BJ (cell line): ENCODE measurements around the gene SPATA6L. TPM values are rescaled to one million over a fixed set of nuclear protein-coding genes. Genes with fewer than 3 reads are reported as not detected.
"Not testable (repeated sequence)": the region's sequence is repeated elsewhere in the genome, so short reads cannot be mapped to it uniquely, and the experiment has no call there.

ENCODE experiments used
- CTCF ChIA-PET: fragments of 350-600 bp; formaldehyde crosslinking; extraction: SDS; loops from one replicate; lab custom pipeline; 2021; ENCODE audit warnings: antibody characterized with exemption, inconsistent platforms; lab: Yijun Ruan, JAX
- POLR2A ChIA-PET: fragments of 300-600 bp; sonication (Branson Sonifier 250); formaldehyde crosslinking; extraction: SDS; loops from one replicate; lab custom pipeline; 2021; ENCODE audit warnings: antibody characterized with exemption; lab: Charles Lee
- DNase-seq: peaks from one replicate; pipeline ENCODE4 v3.0.0-alpha.2; 2011; ENCODE audit warnings: low read depth
- H3K27me3 ChIP-seq: 2 replicates; pipeline ENCODE4 v1.6.0; 2011; ENCODE audit warnings: low read length; ENCODE audit not compliant: control insufficient read depth, insufficient read depth
- H3K36me3 ChIP-seq: 2 replicates; pipeline ENCODE4 v1.5.1; 2011; ENCODE audit warnings: low read length; ENCODE audit not compliant: control insufficient read depth, insufficient read depth
- H3K4me3 ChIP-seq: 2 replicates; pipeline ENCODE4 v1.5.1; 2011; ENCODE audit warnings: low read depth, mild to moderate bottlenecking, control low read depth, low read length
- polyA plus RNA-seq: library from polyadenylated mRNA; depleted of rRNA; stranded (reverse); fragments of >200 nt; gene quantifications from 2 replicates; pipeline ENCODE4 v1.2.3, GENCODE V29; 2011
- TF ChIP-seq, protein P1 (sequence below): IDR thresholded peaks from 2 replicates; pipeline ENCODE4 v1.5.1; 2011; ENCODE audit warnings: low read depth, mild to moderate bottlenecking, control low read depth, inconsistent platforms, low read length, moderate library complexity; ENCODE audit not compliant: insufficient read depth

The SPATA6L gene
- polyA plus RNA-seq, 1 experiment = 0.43 TPM

DNA sequence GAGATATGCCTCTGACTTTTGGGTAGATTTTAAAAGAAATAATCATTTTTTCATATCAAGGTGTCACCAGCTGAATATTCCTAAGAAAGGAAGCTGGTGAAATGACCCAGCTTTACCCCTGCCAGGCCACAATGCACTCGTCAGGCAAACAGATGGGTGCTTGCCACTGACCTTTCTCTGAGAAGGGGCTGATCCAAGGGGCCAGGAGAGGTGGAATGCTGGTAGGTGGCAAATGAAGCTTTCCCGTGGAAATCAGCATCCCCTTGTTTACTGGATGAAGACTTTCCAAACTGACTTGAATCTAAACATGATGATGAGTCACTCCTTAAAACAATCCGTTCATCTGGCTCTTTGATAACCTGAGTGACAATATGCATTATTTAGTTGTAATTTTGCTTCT lies 48.5 kb downstream of the SPATA6L start:
- Histone ChIP-seq H3K4me3 (no peak overlapping the region), H3K27me3 (0 out of 2 replicates have a peak, but pooled peaks cover 1% of the 10 kb centered on the region), H3K36me3 (no peaks in the 10 kb centered on the region)
- TF ChIP-seq, protein P1, sequence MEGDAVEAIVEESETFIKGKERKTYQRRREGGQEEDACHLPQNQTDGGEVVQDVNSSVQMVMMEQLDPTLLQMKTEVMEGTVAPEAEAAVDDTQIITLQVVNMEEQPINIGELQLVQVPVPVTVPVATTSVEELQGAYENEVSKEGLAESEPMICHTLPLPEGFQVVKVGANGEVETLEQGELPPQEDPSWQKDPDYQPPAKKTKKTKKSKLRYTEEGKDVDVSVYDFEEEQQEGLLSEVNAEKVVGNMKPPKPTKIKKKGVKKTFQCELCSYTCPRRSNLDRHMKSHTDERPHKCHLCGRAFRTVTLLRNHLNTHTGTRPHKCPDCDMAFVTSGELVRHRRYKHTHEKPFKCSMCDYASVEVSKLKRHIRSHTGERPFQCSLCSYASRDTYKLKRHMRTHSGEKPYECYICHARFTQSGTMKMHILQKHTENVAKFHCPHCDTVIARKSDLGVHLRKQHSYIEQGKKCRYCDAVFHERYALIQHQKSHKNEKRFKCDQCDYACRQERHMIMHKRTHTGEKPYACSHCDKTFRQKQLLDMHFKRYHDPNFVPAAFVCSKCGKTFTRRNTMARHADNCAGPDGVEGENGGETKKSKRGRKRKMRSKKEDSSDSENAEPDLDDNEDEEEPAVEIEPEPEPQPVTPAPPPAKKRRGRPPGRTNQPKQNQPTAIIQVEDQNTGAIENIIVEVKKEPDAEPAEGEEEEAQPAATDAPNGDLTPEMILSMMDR = no peak
- CTCF ChIA-PET = no interaction called here
- POLR2A ChIA-PET = no interaction called here
- DNase-seq = no peak

- Histone ChIP-seq H3K4me3 (no peak overlapping the region), H3K27me3 (0 out of 2 replicates have a peak, but pooled peaks cover 1% of the 10 kb centered on the region), H3K36me3 (no peaks in the 10 kb centered on the region)
- ChIA-PET CTCF (interaction anchor here (2.2 kb wide), 1 partner anchor 11 kb away, joined by 10 read pairs; no protein-coding TSS in a partner anchor), POLR2A (no interaction called here)
- no peak for DNase-seq
- TF ChIP-seq, protein P1 = no peak
These were observed 50.5 kb downstream of the SPATA6L start for GRCh38 chr9:4615778-4616177.

DNA sequence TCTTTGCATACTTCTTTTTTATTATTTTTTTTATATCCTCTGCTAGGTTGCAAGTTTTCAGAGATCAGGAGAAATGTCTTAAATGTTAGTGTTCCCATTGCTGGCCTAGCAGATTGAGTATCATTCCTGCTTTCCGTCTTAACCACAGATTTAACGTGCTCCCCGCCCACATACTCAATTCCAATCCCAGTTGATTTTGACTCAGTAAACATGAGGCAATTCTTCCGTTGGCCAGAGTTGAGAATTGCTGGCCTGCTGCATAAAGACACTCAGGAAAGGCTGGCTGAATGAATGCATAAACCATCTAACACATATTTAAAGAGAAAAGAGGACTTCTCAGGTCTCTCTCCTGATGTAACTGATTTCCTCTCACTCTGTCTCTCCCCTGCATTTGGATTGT lies 51.0 kb downstream of the SPATA6L start:
- 0 out of 2 replicates have a peak, but pooled peaks cover 1% of the 10 kb centered on the region for H3K27me3 ChIP-seq
- TF ChIP-seq, protein P1 = no peak
- no peak overlapping the region for H3K4me3 ChIP-seq
- peak; percentile 44 for DNase-seq
- POLR2A ChIA-PET = no interaction called here
- CTCF ChIA-PET = interaction anchor here (1.6 to 2.2 kb wide), 2 partner anchors 8 to 11 kb away, joined by 4 to 10 read pairs; no protein-coding TSS in a partner anchor
- H3K36me3 ChIP-seq = no peaks in the 10 kb centered on the region

GRCh38 chr9:4614627-4615026 lies 51.7 kb downstream of the SPATA6L start:
- CTCF ChIA-PET = interaction anchor here (1.6 to 2.2 kb wide), 2 partner anchors 9 to 10 kb away, joined by 4 to 10 read pairs; no protein-coding TSS in a partner anchor
- Histone ChIP-seq H3K4me3 (no peak overlapping the region), H3K27me3 (0 out of 2 replicates have a peak, but pooled peaks cover 1% of the 10 kb centered on the region), H3K36me3 (no peaks in the 10 kb centered on the region)
- TF ChIP-seq, protein P1 = no peak
- POLR2A ChIA-PET = no interaction called here
- DNase-seq = no peak

DNA sequence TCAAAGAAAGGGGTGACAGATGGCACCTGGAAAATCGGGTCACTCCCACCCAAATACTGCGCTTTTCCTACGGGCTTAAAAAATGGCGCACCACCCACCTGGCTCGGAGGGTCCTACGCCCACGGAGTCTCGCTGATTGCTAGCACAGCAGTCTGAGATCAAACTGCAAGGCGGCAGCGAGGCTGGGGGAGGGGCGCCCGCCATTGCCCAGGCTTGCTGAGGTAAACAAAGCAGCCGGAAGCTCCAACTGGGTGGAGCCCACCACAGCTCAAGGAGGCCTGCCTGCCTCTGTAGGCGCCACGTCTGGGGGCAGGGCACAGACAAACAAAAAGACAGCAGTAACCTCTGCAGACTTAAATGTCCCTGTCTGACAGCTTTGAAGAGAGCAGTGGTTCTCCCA lies 60.2 kb downstream of the SPATA6L start:
- H3K36me3 ChIP-seq, POLR2A ChIA-PET, H3K27me3 ChIP-seq, DNase-seq, H3K4me3 ChIP-seq: not testable (repeated sequence)
- CTCF ChIA-PET = interaction anchor here (2.9 kb wide), 1 partner anchor 219 kb away, joined by 10 read pairs; no protein-coding TSS in a partner anchor

- TF ChIP-seq, protein P1 = peak; percentile 57
- Histone ChIP-seq H3K4me3 (no peak overlapping the region), H3K27me3 (peaks cover 1% of the 10 kb centered on the region; the same call in 1 of the 2 replicates), H3K36me3 (no peaks in the 10 kb centered on the region)
- ChIA-PET POLR2A (no interaction called here), CTCF (interaction anchor here (0.6 to 2.9 kb wide), 18 partner anchors 9 to 1438 kb away, joined by 3 to 18 read pairs (median 4); partner anchors contain the start of gene SLC1A1)
- peak; percentile 13 for DNase-seq
These were observed 61.6 kb downstream of the SPATA6L start for GRCh38 chr9:4604678-4605095.
